PC-9 (cell line): Measurements from ENCODE around the gene CAMK2B. TPM values are rescaled to one million over a fixed set of nuclear protein-coding genes. Genes with fewer than 3 reads are reported as not detected.

Experiments
- BruUV-seq: library from RNA; stranded (reverse); fragments of 400-500 nt; replicated peaks from 2 replicates; lab custom pipeline; 2021; lab: Mats Ljungman, UMichigan
- CTCF ChIA-PET: fragments of 300-600 bp; sonication (Branson Sonifier 250); formaldehyde crosslinking; loops from one replicate; lab custom pipeline; 2022; ENCODE audit warnings: antibody characterized with exemption; lab: Charles Lee
- POLR2A ChIA-PET: fragments of 300-600 bp; sonication (Branson Sonifier 250); formaldehyde crosslinking; loops from one replicate; lab custom pipeline; 2022; ENCODE audit warnings: antibody characterized with exemption; ENCODE audit not compliant: unreplicated experiment; lab: Charles Lee
- DNase-seq, 2 experiments: peaks; one replicate each; pipeline versions ENCODE4 v3.0.0 to v3.0.0-alpha.2; 2015 to 2022; ENCODE audit warnings: mixed read lengths in 1 of 2
- H2AFZ ChIP-seq: fragments of 200-600 bp; sonication (generic); 2 replicates; pipeline ENCODE4 v1.8.1; 2017; ENCODE audit warnings: antibody characterized with exemption
- H3F3A ChIP-seq: fragments of 200-600 bp; sonication (generic); 2 replicates; pipeline ENCODE4 v1.8.1; 2017; ENCODE audit warnings: antibody characterized with exemption, mild to moderate bottlenecking, low read depth; ENCODE audit not compliant: insufficient read depth
- H3K27ac ChIP-seq: fragments of 200-600 bp; sonication (generic); 2 replicates; pipeline ENCODE4 v1.6.1; 2016; ENCODE audit warnings: mixed run types
- H3K27me3 ChIP-seq: fragments of 200-600 bp; sonication (generic); 2 replicates; pipeline ENCODE4 v1.6.1; 2016; ENCODE audit warnings: low read depth, mixed run types; ENCODE audit not compliant: insufficient read depth
- H3K36me3 ChIP-seq: fragments of 200-600 bp; sonication (generic); 2 replicates; pipeline ENCODE4 v1.6.1; 2016; ENCODE audit warnings: low read depth, mixed run types
- H3K4me1 ChIP-seq: fragments of 200-600 bp; sonication (generic); replicated peaks from 2 replicates; pipeline ENCODE4 v1.6.1; 2016; ENCODE audit warnings: mixed run types; ENCODE audit not compliant: insufficient read depth
- H3K4me2 ChIP-seq: fragments of 200-600 bp; sonication (generic); 2 replicates; pipeline ENCODE4 v1.6.1; 2017; ENCODE audit warnings: mixed run types
- H3K4me3 ChIP-seq: fragments of 200-600 bp; sonication (generic); 2 replicates; pipeline ENCODE4 v1.6.1; 2016; ENCODE audit warnings: mixed run types
- H3K79me2 ChIP-seq: fragments of 200-600 bp; sonication (generic); 2 replicates; pipeline ENCODE4 v1.6.1; 2017; ENCODE audit warnings: low read depth, mixed run types
- H3K9me2 ChIP-seq: fragments of 200-600 bp; sonication (generic); 2 replicates; pipeline ENCODE4 v1.8.1; 2017; ENCODE audit warnings: mild to moderate bottlenecking; ENCODE audit not compliant: insufficient read depth
- H3K9me3 ChIP-seq: fragments of 200-600 bp; sonication (generic); 2 replicates; pipeline ENCODE4 v1.8.1; 2016; ENCODE audit warnings: low read depth; ENCODE audit not compliant: insufficient read depth
- H4K20me1 ChIP-seq: fragments of 200-600 bp; sonication (generic); 2 replicates; pipeline ENCODE4 v1.8.1; 2017; ENCODE audit not compliant: insufficient read depth
- CTCF ChIP-seq: fragments of 200-600 bp; sonication (generic); conservative IDR thresholded peaks from 2 replicates; pipeline ENCODE4 v1.6.1; 2017; ENCODE audit warnings: mixed run types, antibody characterized with exemption, mild to moderate bottlenecking, moderate library complexity
- EZH2 ChIP-seq: fragments of 200-600 bp; sonication (generic); IDR thresholded peaks from 2 replicates; pipeline ENCODE4 v1.8.0; 2017; ENCODE audit warnings: antibody characterized with exemption, low read depth
- intact Hi-C: fragments of 100-400 bp; cut with micrococcal nuclease; formaldehyde crosslinking; loops from one replicate; pipeline ENCODE4 v1.10.0; 2022; ENCODE audit not compliant: unreplicated experiment
- total RNA-seq: library from RNA; stranded (reverse); gene quantifications from 2 replicates; pipeline ENCODE4 v1.2.3, GENCODE V29; 2021

CAMK2B gene
- total RNA-seq, 1 experiment from 2014 or later: 0.15 TPM

- no TSS peak for BruUV-seq
- Histone ChIP-seq H3K9me2 (no peaks in the 10 kb centered on the region), H3F3A (peaks cover 23% of the 10 kb centered on the region; the same call in 1 of the 2 replicates), H3K36me3 (no peaks in the 10 kb centered on the region), H3K27me3 (0 out of 2 replicates have a peak, but pooled peaks cover 6% of the 10 kb centered on the region), H3K79me2 (no peaks in the 10 kb centered on the region), H3K4me1 (peaks cover 34% of the 10 kb centered on the region), H3K9me3 (no peaks in the 10 kb centered on the region), H3K27ac (peak overlapping the region; percentile 62), H3K4me3 (no peak overlapping the region), H2AFZ (no peak overlapping the region), H4K20me1 (no peaks in the 10 kb centered on the region), H3K4me2 (peak overlapping the region; percentile 62)
- CTCF ChIA-PET: interaction anchor here (0.6 kb wide), 1 partner anchor 132 kb away, joined by 6 read pairs; no protein-coding TSS in a partner anchor
- POLR2A ChIA-PET: no interaction called here
- intact Hi-C loops: no loop called here
- TF ChIP-seq EZH2: no peak
- TF ChIP-seq CTCF: no peak
- DNase-seq: no peak
Observed at GRCh38 chr7:44263326-44264082, 61.9 kb downstream of the CAMK2B start.

GRCh38 chr7:44262031-44262430 lies 63.4 kb downstream of the CAMK2B start:
- Histone ChIP-seq H3K4me3 (no peak overlapping the region), H3K36me3 (no peaks in the 10 kb centered on the region), H3K27me3 (0 out of 2 replicates have a peak, but pooled peaks cover 2% of the 10 kb centered on the region), H3K27ac (no peak overlapping the region), H3F3A (peaks cover 23% of the 10 kb centered on the region; the same call in 1 of the 2 replicates), H3K79me2 (no peaks in the 10 kb centered on the region), H3K9me2 (no peaks in the 10 kb centered on the region), H3K4me1 (peaks cover 49% of the 10 kb centered on the region), H4K20me1 (no peaks in the 10 kb centered on the region), H3K9me3 (no peaks in the 10 kb centered on the region), H3K4me2 (no peak overlapping the region), H2AFZ (no peak overlapping the region)
- no peak for DNase-seq
- no TSS peak for BruUV-seq
- no peak for TF ChIP-seq CTCF
- no peak for TF ChIP-seq EZH2
- POLR2A ChIA-PET: no interaction called here
- CTCF ChIA-PET: no interaction called here
- intact Hi-C loops: no loop called here

GRCh38 chr7:44261240-44261639 lies 64.2 kb downstream of the CAMK2B start:
- H3K79me2 ChIP-seq: no peaks in the 10 kb centered on the region
- H3K4me2 ChIP-seq: no peak overlapping the region
- no TSS peak for BruUV-seq
- no peaks in the 10 kb centered on the region for H3K36me3 ChIP-seq
- H2AFZ ChIP-seq: no peak overlapping the region
- ChIA-PET CTCF (no interaction called here), POLR2A (no interaction called here)
- peaks cover 23% of the 10 kb centered on the region; the same call in 1 of the 2 replicates for H3F3A ChIP-seq
- H3K27ac ChIP-seq: no peak overlapping the region
- H3K4me3 ChIP-seq: no peak overlapping the region
- H3K9me2 ChIP-seq: no peaks in the 10 kb centered on the region
- H3K9me3 ChIP-seq: no peaks in the 10 kb centered on the region
- TF ChIP-seq CTCF (no peak), EZH2 (no peak)
- no peaks in the 10 kb centered on the region for H4K20me1 ChIP-seq
- no peak for DNase-seq
- peaks cover 50% of the 10 kb centered on the region for H3K4me1 ChIP-seq
- intact Hi-C loops: no loop called here
- H3K27me3 ChIP-seq: no peaks in the 10 kb centered on the region
